Measurements from ENCODE around the gene TRHDE. TPM values are rescaled to one million over a fixed set of nuclear protein-coding genes. Genes with fewer than 3 reads are reported as not detected.

Gene TRHDE
- total RNA-seq, 1 experiment from 2014 or later, result 5.5 TPM

DNA sequence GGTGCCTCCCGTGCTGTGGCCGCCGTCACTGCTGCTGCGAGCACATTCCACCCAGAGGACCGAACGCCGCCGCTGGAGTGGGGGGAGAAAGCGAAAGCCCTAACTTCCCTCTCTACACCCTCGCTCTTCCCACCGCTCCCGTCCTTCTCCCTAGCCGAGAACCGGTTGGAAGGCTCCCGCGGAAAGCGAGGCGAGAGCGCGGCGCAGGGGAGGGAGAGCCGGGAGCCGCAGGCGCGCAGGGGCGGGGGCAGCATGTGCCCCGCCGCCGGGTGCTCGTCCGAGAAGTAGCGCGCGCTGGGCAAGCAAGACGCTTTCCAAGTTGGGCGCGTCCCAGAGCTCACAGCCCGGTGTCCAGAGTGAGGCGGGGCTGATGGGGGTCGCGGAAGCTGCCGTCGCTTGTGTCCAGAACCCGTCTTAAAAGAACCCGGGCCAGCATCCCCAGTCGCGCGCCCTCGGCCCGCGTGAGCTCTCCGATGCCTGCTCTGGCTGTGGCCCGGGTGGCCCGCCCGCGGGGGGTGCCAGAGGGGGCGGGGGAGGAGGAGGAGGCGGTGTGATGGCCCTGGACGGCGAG, at the start of gene TRHDE (continued):
- TF ChIP-seq, protein P1, sequence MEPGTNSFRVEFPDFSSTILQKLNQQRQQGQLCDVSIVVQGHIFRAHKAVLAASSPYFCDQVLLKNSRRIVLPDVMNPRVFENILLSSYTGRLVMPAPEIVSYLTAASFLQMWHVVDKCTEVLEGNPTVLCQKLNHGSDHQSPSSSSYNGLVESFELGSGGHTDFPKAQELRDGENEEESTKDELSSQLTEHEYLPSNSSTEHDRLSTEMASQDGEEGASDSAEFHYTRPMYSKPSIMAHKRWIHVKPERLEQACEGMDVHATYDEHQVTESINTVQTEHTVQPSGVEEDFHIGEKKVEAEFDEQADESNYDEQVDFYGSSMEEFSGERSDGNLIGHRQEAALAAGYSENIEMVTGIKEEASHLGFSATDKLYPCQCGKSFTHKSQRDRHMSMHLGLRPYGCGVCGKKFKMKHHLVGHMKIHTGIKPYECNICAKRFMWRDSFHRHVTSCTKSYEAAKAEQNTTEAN (CRISPR knock-in tag; IDR thresholded peaks at IDR 0.05), result 0 out of 2 replicates have a peak, but pooled peaks have one; percentile 50
- TF ChIP-seq, protein P2, sequence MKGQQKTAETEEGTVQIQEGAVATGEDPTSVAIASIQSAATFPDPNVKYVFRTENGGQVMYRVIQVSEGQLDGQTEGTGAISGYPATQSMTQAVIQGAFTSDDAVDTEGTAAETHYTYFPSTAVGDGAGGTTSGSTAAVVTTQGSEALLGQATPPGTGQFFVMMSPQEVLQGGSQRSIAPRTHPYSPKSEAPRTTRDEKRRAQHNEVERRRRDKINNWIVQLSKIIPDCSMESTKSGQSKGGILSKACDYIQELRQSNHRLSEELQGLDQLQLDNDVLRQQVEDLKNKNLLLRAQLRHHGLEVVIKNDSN (CRISPR knock-in tag; IDR thresholded peaks at IDR 0.05), result 0 out of 2 replicates have a peak, but pooled peaks have one; percentile 8
- 0 out of 2 replicates have a peak, but pooled peaks have one; percentile 12 for TF ChIP-seq TP53 (CRISPR knock-in tag; IDR thresholded peaks at IDR 0.05)
- TF ChIP-seq TCF7 (CRISPR knock-in tag; IDR thresholded peaks at IDR 0.05; ENCODE audit: low read depth), result 0 out of 2 replicates have a peak, but pooled peaks have one; percentile 37
- TF ChIP-seq, protein P3, sequence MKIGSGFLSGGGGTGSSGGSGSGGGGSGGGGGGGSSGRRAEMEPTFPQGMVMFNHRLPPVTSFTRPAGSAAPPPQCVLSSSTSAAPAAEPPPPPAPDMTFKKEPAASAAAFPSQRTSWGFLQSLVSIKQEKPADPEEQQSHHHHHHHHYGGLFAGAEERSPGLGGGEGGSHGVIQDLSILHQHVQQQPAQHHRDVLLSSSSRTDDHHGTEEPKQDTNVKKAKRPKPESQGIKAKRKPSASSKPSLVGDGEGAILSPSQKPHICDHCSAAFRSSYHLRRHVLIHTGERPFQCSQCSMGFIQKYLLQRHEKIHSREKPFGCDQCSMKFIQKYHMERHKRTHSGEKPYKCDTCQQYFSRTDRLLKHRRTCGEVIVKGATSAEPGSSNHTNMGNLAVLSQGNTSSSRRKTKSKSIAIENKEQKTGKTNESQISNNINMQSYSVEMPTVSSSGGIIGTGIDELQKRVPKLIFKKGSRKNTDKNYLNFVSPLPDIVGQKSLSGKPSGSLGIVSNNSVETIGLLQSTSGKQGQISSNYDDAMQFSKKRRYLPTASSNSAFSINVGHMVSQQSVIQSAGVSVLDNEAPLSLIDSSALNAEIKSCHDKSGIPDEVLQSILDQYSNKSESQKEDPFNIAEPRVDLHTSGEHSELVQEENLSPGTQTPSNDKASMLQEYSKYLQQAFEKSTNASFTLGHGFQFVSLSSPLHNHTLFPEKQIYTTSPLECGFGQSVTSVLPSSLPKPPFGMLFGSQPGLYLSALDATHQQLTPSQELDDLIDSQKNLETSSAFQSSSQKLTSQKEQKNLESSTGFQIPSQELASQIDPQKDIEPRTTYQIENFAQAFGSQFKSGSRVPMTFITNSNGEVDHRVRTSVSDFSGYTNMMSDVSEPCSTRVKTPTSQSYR (CRISPR knock-in tag; IDR thresholded peaks at IDR 0.05), result peak; percentile 65; the same call in 1 of the 2 replicates
- no peak for TF ChIP-seq NFYB (CRISPR knock-in tag; conservative IDR thresholded peaks at IDR 0.05; ENCODE audit: low read depth)
- peak; percentile 63; the same call in 1 of the 2 replicates for TF ChIP-seq CREB1 (CRISPR knock-in tag; IDR thresholded peaks at IDR 0.05)
- TF ChIP-seq, protein P4, sequence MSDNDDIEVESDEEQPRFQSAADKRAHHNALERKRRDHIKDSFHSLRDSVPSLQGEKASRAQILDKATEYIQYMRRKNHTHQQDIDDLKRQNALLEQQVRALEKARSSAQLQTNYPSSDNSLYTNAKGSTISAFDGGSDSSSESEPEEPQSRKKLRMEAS (CRISPR knock-in tag; IDR thresholded peaks at IDR 0.05), result peak; percentile 67
- TF ChIP-seq, protein P5, sequence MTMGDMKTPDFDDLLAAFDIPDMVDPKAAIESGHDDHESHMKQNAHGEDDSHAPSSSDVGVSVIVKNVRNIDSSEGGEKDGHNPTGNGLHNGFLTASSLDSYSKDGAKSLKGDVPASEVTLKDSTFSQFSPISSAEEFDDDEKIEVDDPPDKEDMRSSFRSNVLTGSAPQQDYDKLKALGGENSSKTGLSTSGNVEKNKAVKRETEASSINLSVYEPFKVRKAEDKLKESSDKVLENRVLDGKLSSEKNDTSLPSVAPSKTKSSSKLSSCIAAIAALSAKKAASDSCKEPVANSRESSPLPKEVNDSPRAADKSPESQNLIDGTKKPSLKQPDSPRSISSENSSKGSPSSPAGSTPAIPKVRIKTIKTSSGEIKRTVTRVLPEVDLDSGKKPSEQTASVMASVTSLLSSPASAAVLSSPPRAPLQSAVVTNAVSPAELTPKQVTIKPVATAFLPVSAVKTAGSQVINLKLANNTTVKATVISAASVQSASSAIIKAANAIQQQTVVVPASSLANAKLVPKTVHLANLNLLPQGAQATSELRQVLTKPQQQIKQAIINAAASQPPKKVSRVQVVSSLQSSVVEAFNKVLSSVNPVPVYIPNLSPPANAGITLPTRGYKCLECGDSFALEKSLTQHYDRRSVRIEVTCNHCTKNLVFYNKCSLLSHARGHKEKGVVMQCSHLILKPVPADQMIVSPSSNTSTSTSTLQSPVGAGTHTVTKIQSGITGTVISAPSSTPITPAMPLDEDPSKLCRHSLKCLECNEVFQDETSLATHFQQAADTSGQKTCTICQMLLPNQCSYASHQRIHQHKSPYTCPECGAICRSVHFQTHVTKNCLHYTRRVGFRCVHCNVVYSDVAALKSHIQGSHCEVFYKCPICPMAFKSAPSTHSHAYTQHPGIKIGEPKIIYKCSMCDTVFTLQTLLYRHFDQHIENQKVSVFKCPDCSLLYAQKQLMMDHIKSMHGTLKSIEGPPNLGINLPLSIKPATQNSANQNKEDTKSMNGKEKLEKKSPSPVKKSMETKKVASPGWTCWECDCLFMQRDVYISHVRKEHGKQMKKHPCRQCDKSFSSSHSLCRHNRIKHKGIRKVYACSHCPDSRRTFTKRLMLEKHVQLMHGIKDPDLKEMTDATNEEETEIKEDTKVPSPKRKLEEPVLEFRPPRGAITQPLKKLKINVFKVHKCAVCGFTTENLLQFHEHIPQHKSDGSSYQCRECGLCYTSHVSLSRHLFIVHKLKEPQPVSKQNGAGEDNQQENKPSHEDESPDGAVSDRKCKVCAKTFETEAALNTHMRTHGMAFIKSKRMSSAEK (CRISPR knock-in tag; IDR thresholded peaks at IDR 0.05; ENCODE audit: borderline replicate concordance), result no peak
- TF ChIP-seq ATF1 (CRISPR knock-in tag; IDR thresholded peaks at IDR 0.05), result 0 out of 2 replicates have a peak, but pooled peaks have one; percentile 49

DNA sequence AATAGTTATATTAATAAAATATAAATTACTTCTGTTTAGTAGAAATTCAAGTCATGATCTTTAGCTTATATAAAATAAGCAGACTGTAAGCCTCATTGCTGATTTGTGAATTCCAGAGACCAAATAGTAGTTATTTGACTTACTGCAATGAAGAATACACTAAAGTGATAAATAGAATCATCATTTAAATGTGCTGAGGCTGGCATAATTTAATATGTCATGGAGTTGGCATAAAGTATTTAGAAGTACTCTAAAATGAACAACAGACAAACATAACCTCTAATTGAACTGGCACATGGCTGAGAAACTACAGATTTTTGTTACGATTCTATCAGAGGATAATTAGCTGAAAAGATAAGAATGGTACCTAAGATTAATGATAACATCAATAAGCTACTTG, 45.7 kb upstream of the TRHDE start:
- ChIA-PET CTCF (interaction anchor here (1.1 to 1.3 kb wide), 2 partner anchors 11 to 209 kb away, joined by 3 read pairs; no protein-coding TSS in a partner anchor), POLR2A (no interaction called here)
- H3K27me3 Mint-ChIP-seq (ENCODE audit: low read depth), result no peaks in the 10 kb centered on the region
- peaks cover 22% of the 10 kb centered on the region for H3K9me3 Mint-ChIP-seq
- no peak overlapping the region for H3K27ac Mint-ChIP-seq
- ATAC-seq (no peak), DNase-seq (ENCODE audit: low spot score) (no peak)
- no peak overlapping the region for H3K4me3 Mint-ChIP-seq
- H3K4me1 Mint-ChIP-seq, result peaks cover 11% of the 10 kb centered on the region
- peaks cover 18% of the 10 kb centered on the region for H3K36me3 Mint-ChIP-seq
- TF ChIP-seq, protein P6, sequence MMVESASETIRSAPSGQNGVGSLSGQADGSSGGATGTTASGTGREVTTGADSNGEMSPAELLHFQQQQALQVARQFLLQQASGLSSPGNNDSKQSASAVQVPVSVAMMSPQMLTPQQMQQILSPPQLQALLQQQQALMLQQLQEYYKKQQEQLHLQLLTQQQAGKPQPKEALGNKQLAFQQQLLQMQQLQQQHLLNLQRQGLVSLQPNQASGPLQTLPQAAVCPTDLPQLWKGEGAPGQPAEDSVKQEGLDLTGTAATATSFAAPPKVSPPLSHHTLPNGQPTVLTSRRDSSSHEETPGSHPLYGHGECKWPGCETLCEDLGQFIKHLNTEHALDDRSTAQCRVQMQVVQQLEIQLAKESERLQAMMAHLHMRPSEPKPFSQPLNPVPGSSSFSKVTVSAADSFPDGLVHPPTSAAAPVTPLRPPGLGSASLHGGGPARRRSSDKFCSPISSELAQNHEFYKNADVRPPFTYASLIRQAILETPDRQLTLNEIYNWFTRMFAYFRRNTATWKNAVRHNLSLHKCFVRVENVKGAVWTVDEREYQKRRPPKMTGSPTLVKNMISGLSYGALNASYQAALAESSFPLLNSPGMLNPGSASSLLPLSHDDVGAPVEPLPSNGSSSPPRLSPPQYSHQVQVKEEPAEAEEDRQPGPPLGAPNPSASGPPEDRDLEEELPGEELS (CRISPR knock-in tag; IDR thresholded peaks at IDR 0.05), result no peak
- TF ChIP-seq, protein P7, sequence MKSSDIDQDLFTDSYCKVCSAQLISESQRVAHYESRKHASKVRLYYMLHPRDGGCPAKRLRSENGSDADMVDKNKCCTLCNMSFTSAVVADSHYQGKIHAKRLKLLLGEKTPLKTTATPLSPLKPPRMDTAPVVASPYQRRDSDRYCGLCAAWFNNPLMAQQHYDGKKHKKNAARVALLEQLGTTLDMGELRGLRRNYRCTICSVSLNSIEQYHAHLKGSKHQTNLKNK (CRISPR knock-in tag; IDR thresholded peaks at IDR 0.05), result no peak
- TF ChIP-seq PRRX2 (CRISPR knock-in tag; IDR thresholded peaks at IDR 0.05) (no peak), GABPB1 (CRISPR knock-in tag; IDR thresholded peaks at IDR 0.05) (no peak), OVOL2 (CRISPR knock-in tag; IDR thresholded peaks at IDR 0.05; ENCODE audit: borderline replicate concordance) (no peak), SOX15 (CRISPR knock-in tag; IDR thresholded peaks at IDR 0.05) (no peak), SP1 (CRISPR knock-in tag; conservative IDR thresholded peaks at IDR 0.05) (no peak)
- TF ChIP-seq, protein P8, sequence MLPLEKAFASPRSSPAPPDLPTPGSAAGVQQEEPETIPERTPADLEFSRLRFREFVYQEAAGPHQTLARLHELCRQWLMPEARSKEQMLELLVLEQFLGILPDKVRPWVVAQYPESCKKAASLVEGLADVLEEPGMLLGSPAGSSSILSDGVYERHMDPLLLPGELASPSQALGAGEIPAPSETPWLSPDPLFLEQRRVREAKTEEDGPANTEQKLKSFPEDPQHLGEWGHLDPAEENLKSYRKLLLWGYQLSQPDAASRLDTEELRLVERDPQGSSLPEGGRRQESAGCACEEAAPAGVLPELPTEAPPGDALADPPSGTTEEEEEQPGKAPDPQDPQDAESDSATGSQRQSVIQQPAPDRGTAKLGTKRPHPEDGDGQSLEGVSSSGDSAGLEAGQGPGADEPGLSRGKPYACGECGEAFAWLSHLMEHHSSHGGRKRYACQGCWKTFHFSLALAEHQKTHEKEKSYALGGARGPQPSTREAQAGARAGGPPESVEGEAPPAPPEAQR (CRISPR knock-in tag; IDR thresholded peaks at IDR 0.05), result no peak
- TF ChIP-seq, protein P9, sequence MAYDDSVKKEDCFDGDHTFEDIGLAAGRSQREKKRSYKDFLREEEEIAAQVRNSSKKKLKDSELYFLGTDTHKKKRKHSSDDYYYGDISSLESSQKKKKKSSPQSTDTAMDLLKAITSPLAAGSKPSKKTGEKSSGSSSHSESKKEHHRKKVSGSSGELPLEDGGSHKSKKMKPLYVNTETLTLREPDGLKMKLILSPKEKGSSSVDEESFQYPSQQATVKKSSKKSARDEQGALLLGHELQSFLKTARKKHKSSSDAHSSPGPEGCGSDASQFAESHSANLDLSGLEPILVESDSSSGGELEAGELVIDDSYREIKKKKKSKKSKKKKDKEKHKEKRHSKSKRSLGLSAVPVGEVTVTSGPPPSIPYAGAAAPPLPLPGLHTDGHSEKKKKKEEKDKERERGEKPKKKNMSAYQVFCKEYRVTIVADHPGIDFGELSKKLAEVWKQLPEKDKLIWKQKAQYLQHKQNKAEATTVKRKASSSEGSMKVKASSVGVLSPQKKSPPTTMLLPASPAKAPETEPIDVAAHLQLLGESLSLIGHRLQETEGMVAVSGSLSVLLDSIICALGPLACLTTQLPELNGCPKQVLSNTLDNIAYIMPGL (CRISPR knock-in tag; IDR thresholded peaks at IDR 0.05), result no peak
